GM19452 (cell line): Measurements from ENCODE around the gene SLC25A13.
"Not testable (repeated sequence)": the region's sequence is repeated elsewhere in the genome, so short reads cannot be mapped to it uniquely, and the experiment has no call there.

Source experiments
- ATAC-seq: cut with Tn5 transposase; IDR thresholded peaks from one replicate; pipeline ENCODE4 v1.9.1; 2021; ENCODE audit not compliant: unreplicated experiment

Gene SLC25A13

DNA sequence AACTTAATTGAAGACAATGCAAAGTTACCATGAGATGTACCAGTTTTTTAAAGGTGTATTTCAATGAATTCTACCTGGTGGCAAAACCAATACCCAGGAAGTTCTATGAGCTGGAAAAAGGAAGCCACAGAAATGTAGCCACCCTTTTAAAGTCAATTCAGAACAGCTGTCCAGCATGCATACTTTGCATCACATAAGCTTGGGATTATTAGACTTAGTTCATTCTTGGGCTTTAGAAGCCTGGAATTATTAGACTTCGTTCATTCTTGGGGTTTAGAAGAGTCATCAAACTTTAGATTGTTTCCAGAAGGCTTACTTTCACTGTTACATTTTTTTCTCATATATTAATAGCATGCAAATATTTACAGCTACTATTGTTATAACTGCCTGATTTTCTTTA is 20.9 kb downstream of the SLC25A13 start:
- ATAC-seq, result no peak

DNA sequence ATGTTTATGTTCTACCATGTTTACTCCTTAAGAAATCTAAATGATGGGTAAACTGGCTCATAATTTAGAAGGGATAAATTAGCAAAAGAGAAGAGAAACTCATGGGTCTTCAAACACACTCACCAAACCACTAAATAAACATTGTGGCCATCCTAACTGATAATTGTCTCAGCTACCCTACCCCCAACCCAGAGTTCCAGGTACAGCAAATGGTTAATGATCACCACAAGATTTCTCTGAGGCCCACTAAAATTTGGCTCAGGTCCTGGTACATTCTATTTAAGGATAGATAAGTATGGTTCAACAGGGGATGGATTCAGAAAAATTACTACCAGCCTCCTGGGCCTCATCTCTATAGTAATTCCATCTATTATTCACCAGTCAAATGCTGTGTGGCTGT is 21.4 kb downstream of the SLC25A13 start:
- ATAC-seq, result no peak

DNA sequence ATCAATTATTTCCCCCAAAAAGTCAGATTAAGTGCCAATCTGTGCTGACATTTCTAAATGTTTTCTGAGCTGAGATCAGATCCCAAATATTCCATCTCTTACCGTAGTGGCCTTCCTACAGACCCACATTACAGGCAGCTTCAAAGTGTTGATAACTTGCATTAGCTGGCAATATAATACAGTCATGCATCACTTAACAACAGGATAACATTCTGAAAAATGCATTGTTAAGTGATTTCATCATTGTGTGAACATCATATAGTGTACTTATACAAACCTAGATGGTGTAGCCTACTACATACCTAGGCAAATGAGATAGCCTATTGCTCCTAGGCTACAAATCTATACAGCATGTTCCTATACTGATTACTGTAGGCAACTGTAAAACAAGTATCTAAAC is 22.4 kb downstream of the SLC25A13 start:
- no peak for ATAC-seq

DNA sequence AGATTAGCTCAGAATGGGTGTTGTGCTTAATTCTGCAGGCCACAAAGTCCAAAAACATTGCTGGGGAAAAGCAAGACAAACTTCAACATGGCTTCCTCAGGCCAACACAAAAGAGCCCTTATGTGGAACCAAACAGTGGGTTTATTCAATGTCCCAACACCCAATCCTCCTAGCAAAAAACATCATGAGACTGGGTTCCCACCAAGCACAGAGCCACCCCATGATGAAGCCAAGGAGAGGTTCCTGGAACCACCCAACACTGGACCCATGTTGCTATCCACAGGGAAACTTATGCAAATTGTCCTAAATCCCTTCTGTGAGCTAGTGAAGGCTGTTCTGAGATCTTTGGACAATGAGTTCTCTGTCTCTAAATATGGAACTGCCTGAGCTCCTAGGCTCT is 24.0 kb downstream of the SLC25A13 start:
- no peak for ATAC-seq

DNA sequence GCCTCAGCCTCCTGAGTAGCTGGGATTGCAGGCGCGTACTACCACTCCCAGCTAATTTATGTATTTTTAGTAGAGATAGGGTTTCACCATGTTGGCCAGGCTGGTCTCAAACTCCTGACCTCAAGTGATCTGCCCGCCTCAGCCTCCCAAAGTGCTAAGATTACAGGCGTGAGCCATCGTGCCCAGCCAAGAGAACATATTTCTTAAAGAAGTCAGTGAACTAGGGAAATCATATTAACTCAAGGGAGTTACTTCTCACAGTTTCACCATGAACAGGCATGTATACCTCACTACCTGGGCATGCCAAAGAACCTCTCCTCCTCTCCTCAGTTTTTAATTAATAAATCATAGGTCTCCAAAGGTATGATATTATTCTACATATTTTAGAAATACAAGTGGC is 24.5 kb downstream of the SLC25A13 start:
- not testable (repeated sequence) for ATAC-seq

DNA sequence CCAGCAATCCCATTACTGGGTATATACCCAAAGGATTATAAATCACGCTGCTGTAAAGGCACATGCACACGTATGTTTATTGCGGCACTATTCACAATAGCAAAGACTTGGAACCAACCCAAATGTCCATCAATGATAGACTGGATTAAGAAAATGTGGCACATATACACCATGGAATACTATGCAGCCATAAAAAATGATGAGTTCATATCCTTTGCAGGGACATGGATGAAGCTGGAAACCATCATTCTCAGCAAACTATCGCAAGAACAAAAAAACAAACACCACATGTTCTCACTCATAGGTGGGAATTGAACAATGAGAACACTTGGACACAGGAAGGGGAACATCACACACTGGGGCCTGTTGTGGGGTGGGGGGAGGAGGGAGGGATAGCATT is 28.0 kb downstream of the SLC25A13 start:
- ATAC-seq, result not testable (repeated sequence)

DNA sequence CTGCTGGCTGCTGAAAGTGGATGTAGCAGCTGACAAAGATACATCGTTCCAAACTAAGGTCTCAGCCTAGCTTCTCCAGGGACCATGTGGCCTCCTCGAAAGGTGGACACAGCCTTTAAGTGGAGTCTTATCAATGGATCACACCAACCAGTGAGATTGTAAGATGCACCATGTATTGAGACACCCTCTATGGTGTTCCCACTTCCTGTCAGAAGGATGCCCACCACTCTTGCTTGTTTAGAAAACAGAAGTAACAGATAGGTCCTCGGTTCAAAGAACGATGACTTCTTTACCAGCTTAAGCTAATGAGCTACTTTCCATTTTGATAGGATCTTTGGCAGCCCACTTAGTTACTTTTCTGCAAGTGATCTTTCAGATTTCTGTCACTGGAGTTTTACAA is 34.3 kb downstream of the SLC25A13 start:
- no peak for ATAC-seq

DNA sequence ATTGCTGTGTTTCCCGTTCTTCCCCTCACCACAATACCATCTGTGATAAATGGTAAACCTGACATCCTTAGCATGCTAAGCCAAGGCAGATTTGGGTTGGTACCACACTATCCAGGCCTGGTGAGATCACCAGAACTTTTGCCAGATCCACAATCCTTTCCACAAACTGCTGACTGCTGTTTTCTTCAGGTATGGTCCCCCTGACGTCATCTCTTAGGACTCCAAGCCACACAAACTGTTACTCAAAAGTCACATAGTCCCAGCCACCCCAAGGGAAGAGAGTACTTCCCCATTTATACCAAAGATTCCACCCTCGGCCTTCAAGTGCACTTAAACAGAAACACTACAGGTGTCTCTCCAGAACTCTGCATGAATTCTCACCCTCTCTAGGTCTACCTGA is 34.8 kb downstream of the SLC25A13 start:
- no peak for ATAC-seq

DNA sequence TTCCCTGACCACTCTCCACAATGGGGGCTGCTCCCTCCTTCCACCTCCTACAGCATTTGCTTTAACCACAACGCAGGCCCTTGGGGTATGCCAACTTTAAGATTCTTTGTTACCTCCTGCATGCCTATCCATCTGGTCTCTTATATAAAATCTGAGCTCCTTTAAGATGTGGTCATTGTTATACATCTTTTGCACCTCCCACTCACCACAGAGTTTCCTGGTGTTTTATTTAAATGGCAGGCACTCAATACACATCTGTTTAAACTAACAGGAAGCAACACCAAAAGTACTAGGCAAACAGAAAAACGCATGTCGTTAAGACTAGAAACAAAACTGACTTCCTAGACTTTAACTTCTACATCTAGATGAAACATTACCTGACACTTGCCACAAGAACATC is 36.3 kb downstream of the SLC25A13 start:
- peak; percentile 83 for ATAC-seq

DNA sequence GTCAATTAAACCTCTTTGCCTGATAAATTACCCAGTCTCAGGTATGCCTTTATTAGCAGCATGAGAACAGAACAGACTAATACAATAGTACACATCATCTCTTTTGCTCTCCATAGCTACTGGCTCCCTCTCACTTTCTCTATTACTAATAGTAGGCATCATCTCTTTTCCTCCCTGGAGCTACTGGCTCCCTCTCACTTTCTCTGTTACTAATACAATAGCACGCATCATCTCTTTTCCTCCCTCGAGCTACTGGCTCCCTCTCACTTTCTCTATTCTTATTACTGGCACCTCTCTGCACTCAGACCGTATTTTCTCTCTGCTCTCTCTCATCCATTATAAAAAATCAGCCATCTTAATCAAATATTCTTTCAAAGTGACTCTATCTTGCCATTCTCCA is 37.1 kb downstream of the SLC25A13 start:
- no peak for ATAC-seq

DNA sequence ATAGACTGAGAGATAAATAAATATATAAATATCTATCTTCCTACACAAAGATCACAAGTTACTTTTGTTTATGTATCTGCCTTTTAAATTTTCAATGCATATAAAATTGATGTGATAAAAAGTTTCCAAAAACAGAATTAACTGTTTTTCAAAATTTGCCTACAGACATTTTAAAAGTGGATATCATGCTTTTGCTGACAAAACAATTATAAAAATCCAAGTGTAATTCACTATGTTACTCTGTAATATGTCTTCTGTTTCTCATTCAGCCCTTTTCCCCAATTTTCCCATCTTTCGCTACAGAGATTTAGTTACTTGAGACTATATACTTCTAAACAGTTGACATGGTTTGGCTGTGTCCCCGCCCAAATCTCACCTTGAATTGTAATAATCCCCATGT is 37.7 kb downstream of the SLC25A13 start:
- no peak for ATAC-seq

DNA sequence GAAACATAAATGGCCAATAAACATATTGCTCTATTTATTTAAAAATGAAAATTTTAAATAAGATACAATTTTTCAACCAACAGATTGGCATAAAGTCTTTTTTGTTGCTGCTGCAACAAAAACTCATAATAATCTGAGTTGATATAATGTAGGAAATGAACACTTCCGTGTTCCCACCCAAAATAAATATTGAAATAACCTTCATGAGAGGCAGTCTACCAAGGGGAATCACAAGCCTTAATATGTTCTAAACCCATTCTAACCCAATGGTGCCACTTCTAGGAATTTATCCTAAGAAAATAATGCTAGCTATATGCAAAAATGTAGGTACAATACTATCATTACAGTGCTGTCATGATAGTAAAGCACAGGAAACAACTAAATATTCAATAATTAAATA is 39.1 kb downstream of the SLC25A13 start:
- ATAC-seq, result no peak

DNA sequence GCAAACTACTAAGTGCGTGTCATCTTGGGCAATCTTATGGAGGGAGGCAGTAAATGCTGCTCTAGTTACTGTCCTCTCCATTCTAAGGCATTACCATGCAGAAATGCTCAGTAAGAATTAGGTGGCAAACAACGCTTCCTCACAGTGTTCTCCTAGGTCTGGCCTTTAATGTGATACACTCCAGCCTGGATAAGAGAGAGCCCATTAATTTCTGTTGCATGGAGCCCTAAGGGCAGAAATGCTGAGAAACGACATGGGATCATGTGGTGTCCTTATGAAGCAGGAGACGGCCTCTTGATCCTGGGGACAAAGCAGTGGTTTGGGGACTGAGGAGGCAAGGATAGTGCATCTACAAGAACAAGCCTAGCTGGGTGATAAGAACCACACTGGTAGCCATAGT is 44.0 kb downstream of the SLC25A13 start:
- no peak for ATAC-seq

DNA sequence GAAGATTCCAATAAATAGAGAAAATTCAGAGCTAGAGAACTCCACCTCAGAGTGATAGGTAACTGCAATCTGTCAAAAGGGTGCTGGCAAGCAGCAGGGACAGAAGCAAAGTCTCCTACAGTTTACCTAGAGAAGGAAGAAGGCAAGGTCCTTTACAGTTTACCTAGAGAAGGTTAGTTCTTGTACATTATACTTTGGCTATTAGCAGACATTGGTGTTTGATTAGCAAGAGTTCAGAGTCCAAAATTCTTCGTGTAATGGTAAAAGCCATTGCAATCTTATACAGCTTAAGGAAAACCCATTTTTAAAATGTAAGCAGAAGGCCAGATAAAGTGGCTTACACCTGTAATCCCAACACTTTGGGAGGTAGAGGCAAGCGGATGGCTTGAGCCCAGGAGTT is 45.9 kb downstream of the SLC25A13 start:
- no peak for ATAC-seq

DNA sequence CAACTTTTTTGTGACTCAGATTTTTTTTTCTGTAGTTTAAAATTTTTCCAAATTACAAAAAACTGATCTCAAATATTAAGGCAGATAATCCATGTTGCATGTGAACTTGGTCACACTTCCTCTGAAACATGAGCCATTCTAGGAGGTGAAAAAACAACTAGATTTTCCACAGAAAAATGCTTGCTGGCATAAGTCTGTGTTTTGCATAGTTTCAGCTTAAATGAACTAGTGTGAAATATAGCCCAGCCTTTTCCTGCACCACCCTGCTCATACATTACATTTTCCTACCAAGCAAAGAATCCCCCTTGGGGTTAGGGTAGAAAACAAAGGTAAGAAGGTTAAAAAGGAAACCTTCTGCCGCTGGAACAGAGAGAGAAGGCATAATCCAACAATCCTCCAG is 48.2 kb downstream of the SLC25A13 start:
- no peak for ATAC-seq

DNA sequence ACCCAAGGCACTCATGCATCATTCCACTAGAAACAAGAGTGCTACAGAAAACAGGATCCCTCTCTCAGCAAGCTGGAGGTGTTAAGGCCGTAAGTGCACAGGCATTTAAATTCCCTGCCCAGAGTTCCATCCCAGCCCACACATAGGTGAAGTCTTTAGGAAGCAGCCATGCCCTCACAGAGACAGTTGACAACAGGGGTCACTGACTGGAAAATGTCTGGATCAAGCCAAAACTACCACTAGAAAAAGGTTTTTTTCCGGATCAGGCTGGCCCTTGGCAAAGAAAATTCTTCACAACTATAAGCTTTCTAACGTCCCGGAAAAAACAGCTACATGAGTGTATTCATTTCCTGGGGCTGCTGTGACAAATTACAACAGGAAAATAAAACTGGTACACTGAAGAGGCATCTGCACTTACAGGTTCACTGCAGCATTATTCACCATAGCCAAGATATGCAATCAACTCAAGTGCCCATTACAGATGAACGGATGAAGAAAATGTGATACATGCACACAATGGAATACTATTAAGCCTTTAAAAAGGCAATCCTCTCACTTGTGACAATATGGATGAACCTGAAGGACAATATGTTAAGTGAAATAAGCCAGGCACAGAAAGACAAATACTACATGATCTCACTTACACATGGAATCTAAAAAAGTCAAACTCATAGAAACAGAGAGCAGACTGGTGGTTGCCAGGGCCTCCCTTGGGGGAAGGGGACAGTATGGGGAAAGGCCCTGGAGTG is 52.5 kb downstream of the SLC25A13 start:
- no peak for ATAC-seq

DNA sequence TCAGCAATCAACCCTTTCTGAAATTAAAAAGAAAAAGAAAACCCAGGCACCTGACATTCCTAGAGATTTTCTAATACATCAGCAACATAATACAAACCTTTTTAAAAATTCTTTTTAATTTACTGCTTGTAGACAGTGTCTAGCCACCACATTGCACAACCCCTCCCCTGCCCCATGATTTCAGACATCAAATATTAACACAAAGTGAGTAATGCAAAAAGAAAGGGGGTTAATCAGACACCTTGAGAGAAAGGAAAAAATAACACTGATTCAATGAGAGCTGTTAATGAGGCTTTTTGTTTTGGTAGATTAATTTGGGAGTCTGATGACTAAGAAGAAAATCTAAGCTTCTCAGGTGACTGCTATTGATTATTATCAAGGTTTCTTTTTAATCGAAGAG is 55.3 kb downstream of the SLC25A13 start:
- ATAC-seq, result no peak

DNA sequence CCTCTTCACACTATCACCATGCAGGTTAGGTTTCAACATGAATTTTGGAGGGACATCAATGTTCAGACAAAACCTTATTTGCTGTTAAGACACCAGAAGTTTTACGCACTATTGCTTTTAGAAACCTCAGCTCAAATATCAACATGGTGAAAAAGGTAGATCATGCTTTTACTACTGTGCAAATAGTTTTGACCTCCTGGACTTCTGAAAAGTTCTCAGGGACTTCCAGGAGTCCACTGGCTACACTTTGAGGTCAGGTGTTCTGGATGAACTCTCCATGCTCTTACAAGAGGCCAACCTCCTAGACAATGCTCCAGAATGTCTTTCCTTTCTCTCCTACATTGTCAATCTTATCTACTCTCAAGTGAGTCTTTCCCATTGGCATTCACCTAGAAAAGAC is 55.9 kb downstream of the SLC25A13 start:
- no peak for ATAC-seq

DNA sequence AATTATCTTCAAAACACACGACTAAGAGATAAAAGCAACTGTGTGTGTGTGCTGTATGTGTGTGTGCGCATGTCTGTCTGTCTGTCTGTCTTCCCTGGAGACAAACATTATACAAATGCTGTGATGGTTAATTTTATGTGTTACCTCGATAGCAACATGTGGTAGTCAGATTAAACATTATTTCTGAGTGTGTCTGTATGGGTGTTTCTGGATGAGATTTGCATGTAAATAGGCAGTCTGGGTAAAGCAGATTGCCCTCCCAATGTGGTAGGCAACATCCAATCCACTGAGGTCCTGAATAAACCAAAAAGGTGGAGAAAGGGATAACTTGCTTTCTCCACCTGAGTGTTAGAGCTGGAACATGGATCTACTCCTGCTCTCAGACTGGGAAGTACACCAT is 67.9 kb downstream of the SLC25A13 start:
- ATAC-seq, result no peak

DNA sequence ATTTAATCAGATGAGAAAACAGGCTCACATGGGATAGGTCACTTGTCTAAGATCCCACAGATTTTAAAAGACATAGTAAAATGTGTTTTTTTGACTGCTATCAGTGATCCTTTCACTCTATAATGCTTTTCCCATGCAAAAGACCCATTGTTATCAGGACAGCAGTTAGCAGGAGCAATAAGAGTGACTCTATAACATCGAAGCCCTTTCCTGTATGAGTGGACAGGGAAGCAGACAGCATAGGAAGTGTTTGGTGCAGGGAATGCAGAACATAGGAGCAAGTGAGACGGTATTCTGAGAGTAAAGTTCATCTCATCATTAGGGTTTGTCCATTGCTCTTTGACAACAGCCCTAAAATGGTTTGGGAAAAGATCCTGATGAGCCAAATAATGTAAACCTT is 68.5 kb downstream of the SLC25A13 start:
- no peak for ATAC-seq

DNA sequence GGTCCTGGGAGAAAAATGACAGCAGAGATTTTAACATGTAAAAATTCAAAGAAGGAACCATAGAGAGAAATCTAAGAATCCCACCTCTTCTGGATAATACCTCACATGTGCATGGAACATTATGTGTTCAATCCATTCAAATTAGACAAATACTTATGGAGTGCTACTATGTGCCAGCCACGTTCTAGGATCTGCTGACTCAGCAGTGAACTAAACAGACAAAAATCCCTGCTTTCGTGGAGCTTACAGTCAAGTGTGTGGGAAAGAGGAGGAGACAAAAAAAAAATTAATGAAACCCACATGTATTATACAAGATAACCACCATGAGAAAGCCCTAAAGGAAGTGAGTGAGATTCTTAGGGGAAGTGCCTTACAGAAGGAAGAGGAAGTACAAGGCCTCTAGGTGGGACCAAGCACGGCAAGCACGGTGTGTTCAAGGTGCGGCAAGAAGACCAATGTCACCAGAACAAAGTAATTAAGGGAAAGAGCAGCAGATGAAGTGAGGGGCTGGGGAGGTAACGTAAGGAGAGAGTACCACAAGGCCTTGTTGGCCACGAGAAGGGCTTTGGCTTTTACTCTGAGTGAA is 71.0 kb downstream of the SLC25A13 start:
- no peak for ATAC-seq

DNA sequence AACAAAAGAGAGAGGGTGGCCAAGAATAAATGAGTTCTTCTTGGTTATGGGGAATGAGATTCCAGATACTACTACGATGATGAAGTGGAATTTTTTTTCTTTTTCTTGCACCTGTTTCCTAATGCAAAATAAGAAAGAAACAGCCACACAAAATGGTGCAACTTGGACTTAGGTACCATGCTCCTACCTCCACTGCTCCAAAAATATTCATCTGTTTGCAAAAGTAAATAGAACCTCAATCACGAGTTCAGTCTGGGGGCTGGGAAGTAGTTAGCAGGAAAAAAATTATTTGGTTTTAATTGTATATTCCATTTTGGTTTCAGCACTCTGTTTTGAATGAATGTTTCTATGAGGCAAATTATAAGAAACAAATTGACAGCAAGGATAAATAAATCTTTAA is 73.5 kb downstream of the SLC25A13 start:
- no peak for ATAC-seq

DNA sequence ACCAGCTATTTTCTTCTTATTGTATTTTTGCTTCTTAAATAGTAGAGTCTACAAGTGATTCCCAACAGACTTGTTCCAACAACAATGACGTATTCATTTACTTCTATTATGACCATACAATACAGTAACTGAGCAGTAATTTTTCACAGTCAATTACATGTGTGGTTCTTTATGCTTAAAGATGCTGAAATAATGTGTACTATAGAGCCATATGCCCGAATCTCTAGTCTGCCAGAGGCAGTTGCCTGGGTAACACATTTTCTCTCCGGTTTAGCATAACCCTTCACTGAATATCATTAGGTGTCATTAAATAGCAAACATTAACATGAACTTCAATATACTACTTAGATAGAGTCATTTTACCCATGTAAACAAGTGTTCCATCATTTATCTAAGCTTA is 75.0 kb downstream of the SLC25A13 start:
- ATAC-seq, result no peak
